Endothelial cell of coronary artery (primary cell): ENCODE measurements around the gene CRYM. TPM values are rescaled to one million over a fixed set of nuclear protein-coding genes. Genes with fewer than 3 reads are reported as not detected.

ENCODE experiments used
- total RNA-seq: library from RNA; depleted of rRNA; stranded (reverse); fragments of >200 nt; gene quantifications from 2 replicates; pipeline ENCODE4 v1.2.3, GENCODE V29; 2014

CRYM gene
- not detected in 2 replicates for total RNA-seq

DNA sequence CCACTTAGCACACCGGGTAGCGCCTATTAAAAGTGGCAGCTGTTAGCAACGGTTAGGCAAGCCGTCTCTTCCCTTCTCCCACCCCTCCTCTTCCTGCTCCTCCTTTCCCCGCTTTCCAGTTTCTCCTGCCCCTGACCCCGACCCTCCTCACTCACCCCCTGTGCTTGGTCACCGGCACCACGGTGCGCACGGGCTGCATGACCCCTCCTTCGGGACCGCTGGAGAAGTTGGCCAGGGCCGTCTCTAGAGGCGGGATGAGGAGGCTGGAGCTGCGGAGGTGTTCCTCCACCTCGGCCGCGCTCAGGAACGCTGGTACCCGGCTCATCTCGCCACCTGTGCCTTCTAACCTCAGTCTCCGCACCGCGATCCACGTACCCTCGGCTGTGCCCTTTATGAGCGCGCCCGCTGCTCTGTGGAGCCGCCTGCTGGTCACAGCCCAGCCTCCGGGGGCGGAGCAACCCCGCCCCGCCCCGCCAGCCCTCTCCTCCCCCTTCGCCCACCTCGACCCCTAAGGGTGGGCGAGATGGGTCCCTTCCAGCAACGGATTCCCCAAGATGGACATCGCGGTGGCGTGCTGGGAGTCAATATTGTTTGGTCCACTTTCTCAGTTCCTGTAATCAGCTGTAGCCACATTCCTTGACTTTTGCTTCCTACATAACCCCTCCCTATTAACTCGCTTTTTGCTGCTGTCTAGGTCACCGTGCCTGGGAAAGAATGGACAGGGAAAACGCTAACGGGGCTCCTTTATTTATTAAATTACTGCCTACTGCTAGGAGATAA lies at the start of gene CRYM:
Gene CRYM (minus strand): TSS at position 364 of the 780 bp plus-strand sequence. CDS start 39 bp downstream, at position 325.

DNA sequence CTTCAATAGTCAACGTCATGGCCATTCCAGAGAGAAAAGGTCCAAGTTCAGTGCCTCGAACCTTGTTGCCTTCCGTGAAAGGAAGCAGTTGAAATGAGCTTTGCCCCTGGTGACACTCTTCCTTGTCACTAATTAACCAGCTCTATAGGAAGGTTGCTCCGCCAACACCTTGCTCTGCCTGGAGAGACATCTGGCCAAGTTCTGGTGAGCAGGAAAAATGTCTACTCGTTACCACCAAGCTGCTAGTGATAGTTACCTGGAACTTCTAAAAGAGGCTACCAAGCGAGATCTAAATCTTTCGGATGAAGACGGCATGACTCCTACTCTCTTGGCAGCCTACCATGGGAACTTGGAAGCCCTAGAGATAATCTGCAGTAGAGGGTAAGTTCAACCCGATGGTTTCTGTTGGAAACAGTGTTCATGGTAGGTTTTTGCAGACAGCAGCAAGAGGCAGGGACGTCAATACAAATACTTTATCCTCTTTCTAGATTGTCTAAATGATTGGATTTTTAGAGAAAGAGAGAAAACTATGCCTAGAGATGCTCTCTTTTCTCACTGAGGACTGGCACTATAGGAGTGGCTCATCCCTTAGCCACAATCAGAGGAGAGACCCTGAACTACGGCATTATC lies 44.5 kb downstream of the CRYM start, which contains the start of gene ANKS4B:
Gene ANKS4B (plus strand): TSS at position 179 of the 630 bp plus-strand sequence. CDS start 39 bp downstream, at position 218.

DNA sequence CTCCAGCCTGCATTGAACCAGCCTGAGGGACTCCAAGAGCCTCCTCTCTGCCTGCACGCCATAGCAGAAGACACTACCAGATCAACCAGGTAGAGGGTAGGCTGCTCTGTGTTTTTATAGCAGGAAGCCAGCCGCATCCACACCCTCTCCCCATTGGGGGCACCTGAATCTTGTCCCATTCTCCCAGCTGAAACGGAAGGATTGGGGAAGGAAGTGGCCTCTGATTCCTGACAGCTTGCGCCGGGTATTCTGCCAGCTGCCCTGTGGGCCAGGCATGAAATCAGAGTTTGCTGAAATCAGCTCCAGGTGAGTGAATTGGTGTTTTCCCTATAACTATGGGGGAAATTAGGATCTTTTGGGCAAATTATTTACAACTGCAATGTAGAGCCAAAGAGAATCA lies 66.6 kb downstream of the CRYM start, which contains the start of gene ZP2:
Gene ZP2 (minus strand): TSS at position 89 of the 400 bp plus-strand sequence. CDS start 27 bp downstream, at position 62.

Other genes starting within 250 kb of the CRYM start
- under 0.01 TPM in 1 of 2 replicates, not detected in the other for gene DNAH3, start 127.4 kb downstream of the CRYM start, total RNA-seq
- 20.3 and 31.2 TPM in 2 replicates for gene LDAF1, start 119.6 kb downstream of the CRYM start, total RNA-seq
- gene ZP2, start 66.7 kb downstream of the CRYM start, total RNA-seq: not detected in 2 replicates
- gene ANKS4B, start 44.6 kb downstream of the CRYM start, total RNA-seq: not detected in 2 replicates